Memory B cell (primary cell): ENCODE measurements around the gene PEX11G.
A peak's percentile ranks its signal among the peaks of the same experiment; 100 is the strongest.

Experiments
- ATAC-seq: fragments of 150-1000 bp; cut with Tn5 transposase; 2 replicates; pipeline ENCODE4 v1.10.0; 2021; ENCODE audit warnings: low read depth, mild to moderate bottlenecking, moderate library complexity
- DNase-seq, 2 donors: peaks; one replicate each; pipeline ENCODE4 v3.0.0; 2022; ENCODE audit warnings: low spot score in 2 of 2
- H3K27ac Mint-ChIP-seq: one replicate; pipeline ENCODE4 v1.8.0; 2022; ENCODE audit warnings: mild to moderate bottlenecking, moderate library complexity, mixed read lengths
- H3K27me3 Mint-ChIP-seq: one replicate; pipeline ENCODE4 v1.8.0; 2022; ENCODE audit warnings: mixed read lengths
- H3K36me3 Mint-ChIP-seq: one replicate; pipeline ENCODE4 v1.8.0; 2022; ENCODE audit warnings: mild to moderate bottlenecking, mixed read lengths
- H3K4me1 Mint-ChIP-seq: one replicate; pipeline ENCODE4 v1.8.0; 2022; ENCODE audit warnings: mixed read lengths
- H3K4me3 Mint-ChIP-seq: one replicate; pipeline ENCODE4 v1.8.0; 2022; ENCODE audit warnings: mild to moderate bottlenecking, moderate library complexity, mixed read lengths
- H3K9me3 Mint-ChIP-seq: one replicate; pipeline ENCODE4 v1.8.0; 2022; ENCODE audit warnings: mixed read lengths

The PEX11G gene

GRCh38 chr19:7492558-7492957, 3.7 kb upstream of the PEX11G start:
- ATAC-seq = no peak
- Mint-ChIP-seq H3K4me1 (no peaks in the 10 kb centered on the region), H3K4me3 (no peak overlapping the region), H3K27me3 (peaks cover 11% of the 10 kb centered on the region), H3K9me3 (no peaks in the 10 kb centered on the region), H3K36me3 (no peaks in the 10 kb centered on the region), H3K27ac (no peak overlapping the region)
- DNase-seq = no peak

DNA sequence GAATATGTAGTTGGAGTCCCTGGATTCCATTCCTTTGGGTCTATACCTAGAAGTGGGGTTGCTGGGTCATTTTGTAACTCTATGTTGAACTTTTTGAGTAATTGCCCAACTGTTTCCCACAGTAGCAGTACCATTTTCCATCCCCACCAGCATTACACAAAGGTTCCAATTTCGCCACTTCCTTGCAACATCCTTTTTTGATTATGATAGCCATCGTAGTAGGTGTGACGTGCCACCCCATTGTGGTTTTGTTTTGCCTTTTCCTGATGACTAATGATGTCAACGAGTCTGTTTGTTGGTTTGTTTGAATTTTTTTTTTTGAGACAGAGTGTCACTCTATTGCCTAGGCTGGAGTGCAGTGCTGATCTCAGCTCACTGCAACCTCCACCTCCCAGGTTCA, 3.3 kb upstream of the PEX11G start:
- no peak for DNase-seq
- peaks cover 10% of the 10 kb centered on the region for H3K27me3 Mint-ChIP-seq
- ATAC-seq = no peak
- no peaks in the 10 kb centered on the region for H3K9me3 Mint-ChIP-seq
- no peaks in the 10 kb centered on the region for H3K36me3 Mint-ChIP-seq
- H3K4me3 Mint-ChIP-seq = no peak overlapping the region
- H3K27ac Mint-ChIP-seq = no peak overlapping the region
- H3K4me1 Mint-ChIP-seq = no peaks in the 10 kb centered on the region

GRCh38 chr19:7489609-7490044, 792 bp upstream of the PEX11G start:
- no peaks in the 10 kb centered on the region for H3K4me1 Mint-ChIP-seq
- H3K36me3 Mint-ChIP-seq = no peaks in the 10 kb centered on the region
- DNase-seq (no peak), ATAC-seq (no peak)
- peaks cover 2% of the 10 kb centered on the region for H3K27me3 Mint-ChIP-seq
- H3K9me3 Mint-ChIP-seq = no peaks in the 10 kb centered on the region
- peak overlapping the region; percentile 85 for H3K27ac Mint-ChIP-seq
- H3K4me3 Mint-ChIP-seq = peak overlapping the region; percentile 71

- peaks cover 7% of the 10 kb centered on the region for H3K4me1 Mint-ChIP-seq
- H3K27ac Mint-ChIP-seq = no peak overlapping the region
- DNase-seq (no peak), ATAC-seq (no peak)
- H3K27me3 Mint-ChIP-seq = no peaks in the 10 kb centered on the region
- no peak overlapping the region for H3K4me3 Mint-ChIP-seq
- H3K9me3 Mint-ChIP-seq = no peaks in the 10 kb centered on the region
- no peaks in the 10 kb centered on the region for H3K36me3 Mint-ChIP-seq
Measured at GRCh38 chr19:7486923-7487322, 1.9 kb downstream of the PEX11G start.

DNA sequence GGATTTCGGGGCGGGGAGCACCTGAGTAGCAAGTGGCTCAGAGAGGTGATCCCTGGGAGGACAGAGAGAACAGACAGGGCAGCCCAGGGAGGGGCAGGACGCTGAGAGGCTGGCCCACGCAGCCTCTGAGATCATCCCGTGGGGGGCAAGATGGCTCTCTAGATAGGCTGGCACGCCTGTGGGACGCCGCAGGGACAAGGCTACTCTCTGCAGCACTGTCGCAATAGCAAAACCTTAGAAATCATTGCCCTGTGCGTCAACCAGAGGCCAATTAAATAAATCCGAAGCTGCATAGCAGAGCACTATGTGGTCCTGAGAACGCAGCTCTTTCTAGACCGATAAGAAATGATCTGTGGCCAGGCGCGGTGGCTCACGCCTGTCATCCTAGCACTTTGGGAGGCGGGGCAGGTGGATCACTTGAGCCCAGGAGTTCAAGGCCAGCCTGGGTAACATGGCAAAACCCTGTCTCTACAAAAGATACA, 5.1 kb downstream of the PEX11G start:
- Mint-ChIP-seq H3K36me3 (no peaks in the 10 kb centered on the region), H3K9me3 (no peaks in the 10 kb centered on the region), H3K27ac (peak overlapping the region; percentile 46), H3K27me3 (no peaks in the 10 kb centered on the region), H3K4me1 (peaks cover 7% of the 10 kb centered on the region), H3K4me3 (no peak overlapping the region)
- no peak for ATAC-seq
- DNase-seq = no peak

DNA sequence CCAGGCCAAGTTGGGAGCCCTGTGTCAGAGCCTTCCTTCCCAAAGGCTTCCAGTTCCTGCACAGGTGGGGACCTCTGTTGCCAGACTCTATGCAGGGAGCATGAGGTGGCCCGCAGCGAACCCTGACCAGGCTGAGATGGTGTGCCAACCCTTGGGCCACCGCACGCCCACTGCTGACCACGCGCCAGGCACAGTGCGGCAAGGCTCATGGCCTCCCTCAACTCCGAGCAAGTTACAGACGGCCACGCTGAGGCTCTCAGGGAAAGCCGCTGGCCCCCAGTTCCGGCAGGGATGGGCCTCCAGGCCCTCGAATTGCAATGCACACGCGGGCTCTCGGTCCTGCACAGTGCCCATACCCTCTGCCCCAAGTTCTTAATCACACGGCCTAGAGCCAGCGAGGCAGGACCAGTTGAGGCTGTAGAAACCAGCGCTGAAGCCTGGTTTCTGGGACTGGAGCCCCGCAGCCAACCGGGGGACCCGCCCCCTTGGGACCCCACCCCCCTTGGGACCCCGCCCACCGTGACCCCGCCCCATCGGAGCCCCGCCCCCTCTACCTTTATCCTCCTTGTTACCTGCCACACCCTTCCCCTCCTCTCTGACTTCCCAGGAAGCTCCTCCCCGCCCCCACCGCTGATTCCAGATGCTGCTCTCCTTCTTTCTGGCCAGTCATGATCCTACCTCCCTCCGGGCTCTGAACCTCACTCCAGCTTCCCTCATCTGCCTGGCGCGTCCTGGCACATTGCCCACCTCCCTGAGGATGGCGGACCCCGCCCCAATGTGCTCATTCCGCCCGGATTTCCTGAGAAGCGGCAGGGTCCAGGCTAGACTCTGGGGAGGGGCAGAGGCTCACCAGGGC, 6.0 kb downstream of the PEX11G start:
- Mint-ChIP-seq H3K4me3 (no peak overlapping the region), H3K4me1 (peaks cover 7% of the 10 kb centered on the region), H3K27ac (no peak overlapping the region), H3K27me3 (no peaks in the 10 kb centered on the region), H3K36me3 (no peaks in the 10 kb centered on the region), H3K9me3 (no peaks in the 10 kb centered on the region)
- DNase-seq (no peak), ATAC-seq (peak; percentile 28)

GRCh38 chr19:7480970-7481255, 7.9 kb downstream of the PEX11G start:
- no peaks in the 10 kb centered on the region for H3K27me3 Mint-ChIP-seq
- no peaks in the 10 kb centered on the region for H3K36me3 Mint-ChIP-seq
- no peaks in the 10 kb centered on the region for H3K9me3 Mint-ChIP-seq
- DNase-seq = no peak
- H3K27ac Mint-ChIP-seq = no peak overlapping the region
- peaks cover 9% of the 10 kb centered on the region for H3K4me1 Mint-ChIP-seq
- no peak overlapping the region for H3K4me3 Mint-ChIP-seq
- ATAC-seq = no peak

- H3K36me3 Mint-ChIP-seq = no peaks in the 10 kb centered on the region
- peaks cover 9% of the 10 kb centered on the region for H3K4me1 Mint-ChIP-seq
- H3K4me3 Mint-ChIP-seq = no peak overlapping the region
- DNase-seq (no peak), ATAC-seq (no peak)
- H3K9me3 Mint-ChIP-seq = no peaks in the 10 kb centered on the region
- H3K27ac Mint-ChIP-seq = no peak overlapping the region
- H3K27me3 Mint-ChIP-seq = no peaks in the 10 kb centered on the region
Measured at GRCh38 chr19:7480222-7480969, 8.4 kb downstream of the PEX11G start.

DNA sequence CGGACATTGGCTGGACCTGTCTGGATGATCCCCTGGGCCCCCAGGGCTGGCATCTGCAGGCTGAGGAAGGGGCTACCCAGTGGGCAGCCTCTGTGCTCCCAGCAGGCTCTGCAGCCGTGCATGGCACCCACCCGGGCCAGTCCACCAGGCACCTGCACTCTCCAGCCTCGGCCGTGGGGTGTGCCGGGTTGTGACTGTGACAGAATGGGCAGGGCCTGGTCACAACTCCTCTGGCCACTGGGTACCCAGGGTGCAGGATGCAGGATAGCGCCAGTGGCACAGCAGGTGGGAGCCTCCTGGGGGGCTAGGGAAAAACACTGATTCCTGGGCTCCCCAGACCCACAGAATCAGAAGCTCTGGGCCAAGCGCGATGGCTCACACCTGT, 10.0 kb downstream of the PEX11G start:
- no peak for ATAC-seq
- DNase-seq = no peak
- no peak overlapping the region for H3K4me3 Mint-ChIP-seq
- no peaks in the 10 kb centered on the region for H3K27me3 Mint-ChIP-seq
- no peak overlapping the region for H3K27ac Mint-ChIP-seq
- H3K4me1 Mint-ChIP-seq = peaks cover 9% of the 10 kb centered on the region
- H3K9me3 Mint-ChIP-seq = no peaks in the 10 kb centered on the region
- no peaks in the 10 kb centered on the region for H3K36me3 Mint-ChIP-seq

DNA sequence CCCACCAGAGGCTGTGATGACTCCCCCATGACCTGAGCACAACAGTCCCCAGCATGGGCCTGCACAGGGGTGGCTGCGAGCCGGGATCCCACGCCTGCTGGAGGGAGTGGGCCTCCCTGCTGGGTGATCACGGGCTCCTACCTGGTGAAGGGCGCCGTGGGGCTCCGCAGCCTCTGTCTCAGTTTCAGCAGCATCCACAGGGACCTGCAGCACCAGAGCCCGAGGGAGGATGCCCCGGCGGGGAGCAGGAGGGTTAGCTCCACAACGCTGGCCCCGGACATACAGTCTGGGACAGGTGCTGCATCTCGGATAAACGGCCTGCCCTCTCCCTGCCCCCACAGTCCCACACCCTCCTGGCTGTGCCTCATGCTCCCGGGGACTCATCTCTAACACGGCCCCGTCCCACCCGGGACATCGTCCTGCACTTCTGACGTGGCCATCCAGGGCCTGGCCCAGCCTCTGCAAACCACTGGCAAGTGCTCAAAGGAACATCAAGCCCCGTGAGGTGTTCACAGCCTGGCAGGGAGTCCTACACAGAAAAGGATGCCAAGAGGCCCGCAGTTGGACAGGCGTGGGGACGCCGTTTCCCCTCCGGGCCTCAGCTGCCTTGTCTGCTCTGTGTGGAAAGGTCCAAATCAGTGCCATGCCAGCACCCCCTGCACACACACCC, 10.5 kb downstream of the PEX11G start:
- DNase-seq = no peak
- H3K27ac Mint-ChIP-seq = no peak overlapping the region
- H3K4me3 Mint-ChIP-seq = no peak overlapping the region
- no peaks in the 10 kb centered on the region for H3K27me3 Mint-ChIP-seq
- no peaks in the 10 kb centered on the region for H3K9me3 Mint-ChIP-seq
- no peak for ATAC-seq
- no peaks in the 10 kb centered on the region for H3K36me3 Mint-ChIP-seq
- H3K4me1 Mint-ChIP-seq = peaks cover 10% of the 10 kb centered on the region

DNA sequence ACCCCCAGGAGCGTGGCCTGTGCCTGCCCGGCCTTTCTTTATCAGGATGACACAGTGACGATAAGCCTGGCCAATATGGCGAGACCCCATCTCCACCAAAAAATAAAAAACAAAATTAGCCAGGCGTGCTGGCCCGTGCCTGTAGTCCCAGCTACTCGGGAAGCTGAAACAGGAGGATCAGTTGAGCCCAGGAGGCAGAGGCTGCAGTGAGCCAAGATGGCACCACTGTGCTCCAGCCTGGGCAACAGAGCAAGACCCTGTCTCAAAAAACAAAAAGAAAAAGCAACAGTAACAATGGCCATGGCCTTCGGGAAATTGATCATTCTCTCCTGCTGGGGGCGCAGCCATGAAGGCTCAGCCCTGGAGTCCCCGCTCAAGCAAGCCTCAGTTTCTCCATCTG, 11.1 kb downstream of the PEX11G start:
- Mint-ChIP-seq H3K27ac (no peak overlapping the region), H3K36me3 (peaks cover 3% of the 10 kb centered on the region), H3K27me3 (no peaks in the 10 kb centered on the region), H3K4me1 (peaks cover 11% of the 10 kb centered on the region), H3K4me3 (no peak overlapping the region), H3K9me3 (no peaks in the 10 kb centered on the region)
- DNase-seq (no peak), ATAC-seq (no peak)

DNA sequence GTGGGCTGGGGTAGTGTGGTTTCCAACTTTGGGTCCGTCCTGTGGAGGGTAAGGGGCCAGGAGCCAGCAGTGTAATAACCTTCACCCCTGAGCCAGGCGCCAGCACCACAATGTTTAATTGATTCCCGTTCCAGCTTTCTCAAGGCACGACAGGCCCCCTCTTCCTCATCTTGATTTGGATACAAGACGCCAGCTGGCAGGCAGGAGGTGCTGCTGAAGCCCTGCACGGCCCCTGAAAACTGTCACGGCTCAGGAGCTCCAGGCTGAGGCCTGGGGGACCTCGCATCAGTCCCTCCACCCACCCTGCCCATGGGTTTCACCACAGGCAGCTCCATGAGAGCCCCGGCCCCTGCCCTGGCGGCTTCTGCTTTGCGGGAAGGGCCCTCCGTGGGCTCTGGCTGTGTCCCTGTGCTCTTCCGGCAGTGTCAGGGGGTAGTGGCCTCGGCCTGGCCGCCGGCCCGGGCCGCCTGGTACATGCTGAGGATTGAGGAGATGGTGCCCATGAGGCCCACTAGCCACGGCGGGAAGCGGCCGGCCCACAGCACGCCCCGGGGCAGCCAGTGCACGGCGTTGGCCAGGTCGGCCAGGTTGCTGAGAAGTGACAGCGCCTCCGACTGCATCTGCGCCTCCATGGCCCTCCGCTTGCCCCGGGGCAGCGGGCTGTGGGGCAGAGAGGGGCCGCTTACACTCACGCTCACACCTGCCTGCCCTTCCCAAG, 11.9 kb downstream of the PEX11G start:
- ATAC-seq = no peak
- H3K36me3 Mint-ChIP-seq = peaks cover 7% of the 10 kb centered on the region
- peaks cover 11% of the 10 kb centered on the region for H3K4me1 Mint-ChIP-seq
- H3K27ac Mint-ChIP-seq = peak overlapping the region; percentile 20
- no peaks in the 10 kb centered on the region for H3K27me3 Mint-ChIP-seq
- no peaks in the 10 kb centered on the region for H3K9me3 Mint-ChIP-seq
- no peak for DNase-seq
- H3K4me3 Mint-ChIP-seq = no peak overlapping the region

- Mint-ChIP-seq H3K27me3 (no peaks in the 10 kb centered on the region), H3K9me3 (no peaks in the 10 kb centered on the region), H3K4me3 (no peak overlapping the region), H3K4me1 (peaks cover 14% of the 10 kb centered on the region), H3K36me3 (peaks cover 9% of the 10 kb centered on the region), H3K27ac (peak overlapping the region; percentile 20)
- ATAC-seq (no peak), DNase-seq (no peak)
Measured at GRCh38 chr19:7476241-7476640, 12.6 kb downstream of the PEX11G start.

DNA sequence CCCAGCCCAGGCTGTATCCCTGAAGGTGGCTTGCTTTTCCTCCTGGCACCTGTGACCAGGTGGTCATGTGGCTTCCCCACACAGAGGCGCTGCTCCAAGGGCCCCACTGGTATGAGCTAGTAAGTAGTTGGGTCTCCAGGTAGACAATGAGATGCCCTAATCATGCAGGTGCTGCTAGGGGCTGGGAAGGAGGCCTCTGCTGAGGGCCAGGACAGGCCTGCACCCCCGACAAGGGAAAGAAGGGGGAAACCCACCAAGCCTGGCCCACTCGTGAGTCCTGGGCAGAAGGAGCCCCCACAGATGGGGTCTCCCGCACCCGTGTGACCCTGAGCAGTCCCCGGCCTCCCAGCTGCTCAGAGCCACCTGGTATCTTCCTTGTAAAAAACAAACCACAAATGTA, 13.2 kb downstream of the PEX11G start:
- H3K27me3 Mint-ChIP-seq = no peaks in the 10 kb centered on the region
- no peak overlapping the region for H3K4me3 Mint-ChIP-seq
- ATAC-seq = no peak
- DNase-seq = no peak
- no peaks in the 10 kb centered on the region for H3K9me3 Mint-ChIP-seq
- peaks cover 14% of the 10 kb centered on the region for H3K4me1 Mint-ChIP-seq
- peak overlapping the region; percentile 20 for H3K27ac Mint-ChIP-seq
- peaks cover 9% of the 10 kb centered on the region for H3K36me3 Mint-ChIP-seq
